Measurements from ENCODE around the gene NAPA. TPM values are rescaled to one million over a fixed set of nuclear protein-coding genes. Genes with fewer than 3 reads are reported as not detected.

The NAPA gene
- total and polyA plus RNA-seq, 8 donors = 106 to 131 (median 119) TPM

GRCh38 chr19:47544476-47544875 lies 29.6 kb upstream of the NAPA start:
- DNase-seq (no peak), ATAC-seq (no peak)
- Histone ChIP-seq H3K4me3 (no peak overlapping the region), H3K9me3 (no peaks in the 10 kb centered on the region), H3K4me1 (peaks cover 5 to 7% of the 10 kb centered on the region in 2 donors), H3K27ac (no peak overlapping the region), H3K36me3 (no peaks in the 10 kb centered on the region), H3K27me3 (peaks cover 17 to 42% of the 10 kb centered on the region in 2 donors)
- intact Hi-C loops (cut with DNase I) = no loop called here
- TF ChIP-seq CTCF (IDR thresholded peaks at IDR 0.05) = no peak

- no peak for DNase-seq
These were observed 29.2 kb upstream of the NAPA start for GRCh38 chr19:47544075-47544474.

DNA sequence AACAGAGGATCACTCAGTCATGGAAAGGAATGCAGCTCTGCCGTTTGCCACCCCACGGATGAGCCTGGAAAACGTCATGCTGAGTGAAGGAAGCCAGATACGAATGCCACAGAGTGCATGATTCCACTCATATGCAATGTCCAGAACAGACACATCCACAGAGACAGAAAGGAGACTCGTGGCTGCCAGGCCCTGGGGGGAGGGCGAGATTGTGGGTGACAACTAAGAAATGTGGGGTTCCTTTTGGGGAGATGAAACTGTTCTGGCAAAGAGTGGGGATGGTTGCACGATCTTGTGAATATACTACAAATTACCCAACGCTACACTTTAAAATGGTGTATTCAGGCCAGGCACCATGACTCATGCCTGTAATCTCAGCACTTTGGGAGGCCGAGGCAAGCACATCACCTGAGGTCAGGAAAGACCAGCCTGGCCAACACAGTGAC lies 27.2 kb upstream of the NAPA start:
- no peak for TF ChIP-seq CTCF (IDR thresholded peaks at IDR 0.05)
- DNase-seq (no peak), ATAC-seq (no peak)
- Histone ChIP-seq H3K27ac (no peak overlapping the region), H3K4me3 (no peak overlapping the region), H3K4me1 (peaks cover 5 to 7% of the 10 kb centered on the region in 2 donors), H3K27me3 (peaks cover 17 to 36% of the 10 kb centered on the region in 2 donors), H3K9me3 (no peaks in the 10 kb centered on the region), H3K36me3 (no peaks in the 10 kb centered on the region)
- intact Hi-C loops (cut with DNase I) = no loop called here

More at GRCh38 chr19:47544075-47544474, 29.2 kb upstream of the NAPA start:
- H3K27ac ChIP-seq = no peak overlapping the region
- TF ChIP-seq CTCF (IDR thresholded peaks at IDR 0.05) = no peak
- ATAC-seq = no peak
- intact Hi-C loops (cut with DNase I) = no loop called here
- H3K4me1 ChIP-seq = peaks cover 5 to 7% of the 10 kb centered on the region in 2 donors
- H3K27me3 ChIP-seq = peaks cover 17 to 42% of the 10 kb centered on the region in 2 donors
- no peak overlapping the region for H3K4me3 ChIP-seq
- no peaks in the 10 kb centered on the region for H3K36me3 ChIP-seq
- no peaks in the 10 kb centered on the region for H3K9me3 ChIP-seq

GRCh38 chr19:47541518-47541917 lies 26.7 kb upstream of the NAPA start:
- Histone ChIP-seq H3K4me3 (no peak overlapping the region), H3K27ac (no peak overlapping the region), H3K4me1 (peaks cover 5 to 7% of the 10 kb centered on the region in 2 donors), H3K9me3 (no peaks in the 10 kb centered on the region), H3K27me3 (peaks cover 17 to 31% of the 10 kb centered on the region in 2 donors), H3K36me3 (no peaks in the 10 kb centered on the region)
- TF ChIP-seq CTCF (IDR thresholded peaks at IDR 0.05) = no peak
- intact Hi-C loops (cut with DNase I) = no loop called here
- ATAC-seq (no peak), DNase-seq (no peak)

GRCh38 chr19:47540748-47541147 lies 25.9 kb upstream of the NAPA start:
- no peak overlapping the region for H3K27ac ChIP-seq
- DNase-seq = no peak

More at GRCh38 chr19:47540748-47541147, 25.9 kb upstream of the NAPA start:
- Histone ChIP-seq H3K4me3 (no peak overlapping the region), H3K27me3 (peaks cover 14 to 24% of the 10 kb centered on the region in 2 donors), H3K4me1 (peaks cover 5 to 7% of the 10 kb centered on the region in 2 donors), H3K36me3 (no peaks in the 10 kb centered on the region), H3K9me3 (no peaks in the 10 kb centered on the region)
- TF ChIP-seq CTCF (IDR thresholded peaks at IDR 0.05) = no peak
- intact Hi-C loops (cut with DNase I) = no loop called here
- ATAC-seq = no peak

All from left lung (tissue), 10 donors.